HG03565 (cell line): ENCODE results near the gene RARB.
A peak's percentile ranks its signal among the peaks of the same experiment; 100 is the strongest.

ENCODE experiments used
- ATAC-seq: cut with Tn5 transposase; IDR thresholded peaks from one replicate; pipeline ENCODE4 v1.9.1; 2021; ENCODE audit warnings: mild to moderate bottlenecking, moderate library complexity; ENCODE audit not compliant: unreplicated experiment

The RARB gene

DNA sequence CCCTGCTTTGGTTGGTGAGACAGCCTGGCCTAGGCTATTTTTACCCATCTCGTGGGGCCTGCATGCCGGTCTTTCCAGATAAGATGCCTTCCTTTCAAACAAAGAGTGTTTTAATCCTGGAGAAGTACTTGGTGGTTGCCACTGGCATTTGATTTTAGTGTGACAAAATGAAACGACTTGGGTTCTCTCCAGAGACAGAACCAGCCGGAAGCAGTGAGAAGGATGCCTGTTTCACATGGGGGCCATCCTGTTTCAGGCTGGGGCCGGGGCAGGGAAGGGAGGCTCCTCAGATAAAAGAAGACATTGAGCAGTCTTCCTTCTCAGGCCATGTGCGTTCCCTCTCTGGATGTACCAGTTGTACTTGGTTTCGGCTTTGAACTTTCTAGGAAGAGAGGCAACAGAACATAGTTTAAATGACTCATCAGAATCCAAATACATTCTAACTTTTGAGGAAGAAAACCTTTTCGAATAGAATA, 161.8 kb downstream of the RARB start:
- no peak for ATAC-seq

DNA sequence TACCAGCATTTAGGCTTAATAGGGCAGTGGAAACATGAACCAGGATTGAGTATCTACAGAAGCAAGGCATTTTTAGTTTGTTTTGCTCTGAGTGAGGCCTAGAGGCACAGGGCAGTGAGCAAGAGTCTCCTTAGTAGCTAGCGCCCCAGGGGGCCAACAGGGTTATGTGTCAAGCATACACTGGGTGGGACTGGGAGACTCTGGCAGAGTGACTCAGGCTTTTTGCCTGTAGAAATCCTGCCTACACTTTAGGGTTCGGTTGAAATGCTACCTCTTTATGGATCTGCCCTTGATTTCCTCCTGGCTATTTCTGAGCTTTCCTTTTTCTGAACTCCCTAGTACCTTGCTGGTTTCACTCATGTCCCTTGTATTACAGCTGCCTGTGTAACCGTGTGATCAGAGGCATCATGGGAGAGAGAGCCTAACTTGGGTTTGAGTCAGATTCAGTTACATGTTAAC, 164.5 kb downstream of the RARB start:
- no peak for ATAC-seq

DNA sequence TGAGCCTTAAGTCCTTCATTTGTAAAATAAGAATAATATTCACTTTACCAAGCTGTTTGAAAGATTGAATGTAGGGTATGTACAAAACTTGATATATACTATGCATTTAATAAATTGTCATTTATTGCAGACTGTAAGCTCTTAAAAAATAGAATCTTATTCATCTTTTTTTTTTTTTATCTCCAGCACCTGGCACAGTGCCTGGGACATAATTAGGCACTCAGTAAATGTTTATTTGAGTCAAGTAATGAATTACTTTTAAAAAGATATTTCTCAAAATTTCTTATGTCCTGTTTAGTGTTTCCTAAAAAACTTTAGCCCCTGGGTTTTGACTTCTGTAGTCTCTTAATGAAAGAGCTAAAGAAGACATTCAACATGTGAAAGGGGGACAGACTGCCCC, 164.9 kb downstream of the RARB start:
- ATAC-seq = no peak

DNA sequence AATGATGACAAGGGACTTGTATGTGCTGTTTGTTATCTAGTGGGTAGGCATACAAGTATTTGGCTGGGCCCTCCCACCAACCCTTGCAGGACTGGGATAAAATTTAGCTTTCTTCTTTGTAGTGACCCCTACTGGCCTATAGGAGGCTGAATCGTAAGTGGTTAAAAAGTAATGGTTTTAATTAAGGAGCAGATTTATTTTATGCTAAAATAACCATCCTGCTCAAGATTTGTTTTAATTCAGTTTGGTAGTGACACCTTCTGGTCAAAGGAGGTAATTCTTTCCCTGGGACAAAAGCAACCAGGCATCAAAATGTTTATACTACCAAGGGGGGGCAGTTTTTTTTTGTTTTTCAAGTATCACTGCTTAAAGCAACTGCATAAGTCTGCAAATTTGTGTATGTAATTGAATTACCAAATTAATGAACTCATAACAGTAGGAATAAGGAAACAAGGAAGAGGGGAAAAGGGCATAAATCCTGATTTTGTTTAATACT, 166.0 kb downstream of the RARB start:
- peak; percentile 58 for ATAC-seq

DNA sequence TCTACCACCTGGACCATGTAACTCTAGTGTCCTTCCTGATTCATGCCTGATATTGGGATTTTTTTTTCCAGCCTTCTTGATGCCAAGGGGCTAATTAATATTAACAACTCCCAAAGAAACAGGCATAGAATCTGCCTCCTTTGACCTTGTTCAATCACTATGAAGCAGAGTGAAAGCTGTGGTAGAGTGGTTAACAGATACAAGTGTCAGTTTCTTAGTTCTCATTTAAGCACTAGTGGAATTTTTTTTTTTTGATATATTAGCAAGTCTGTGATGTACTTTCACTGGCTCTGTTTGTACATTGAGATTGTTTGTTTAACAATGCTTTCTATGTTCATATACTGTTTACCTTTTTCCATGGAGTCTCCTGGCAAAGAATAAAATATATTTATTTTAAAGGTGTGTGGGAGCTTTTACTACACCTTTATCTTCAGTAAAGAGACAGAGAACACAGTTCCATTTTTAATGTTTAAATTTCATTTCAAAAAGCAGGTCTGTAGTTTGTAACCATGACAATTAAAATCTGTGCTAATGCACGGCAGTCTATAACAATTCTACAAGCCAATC, 169.6 kb downstream of the RARB start:
- ATAC-seq = no peak

DNA sequence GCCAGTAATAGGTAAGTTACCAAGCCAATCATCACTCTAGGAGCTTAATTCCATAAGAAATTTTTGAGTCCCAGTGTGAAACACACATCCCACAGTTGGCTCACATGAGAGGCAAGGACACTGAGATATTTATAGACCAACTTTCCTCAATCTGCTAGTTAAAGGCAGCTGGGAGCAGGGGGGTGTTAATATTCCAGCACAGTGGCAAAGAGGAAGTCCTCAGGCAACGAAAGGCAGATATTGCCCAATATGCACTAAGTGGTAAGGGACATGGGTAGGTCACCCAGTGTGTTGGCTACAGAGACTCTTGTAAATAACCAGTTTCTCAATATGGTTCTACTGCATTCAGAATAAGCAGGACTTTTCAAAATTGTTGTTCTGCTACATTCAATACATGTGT, 175.6 kb downstream of the RARB start:
- no peak for ATAC-seq

DNA sequence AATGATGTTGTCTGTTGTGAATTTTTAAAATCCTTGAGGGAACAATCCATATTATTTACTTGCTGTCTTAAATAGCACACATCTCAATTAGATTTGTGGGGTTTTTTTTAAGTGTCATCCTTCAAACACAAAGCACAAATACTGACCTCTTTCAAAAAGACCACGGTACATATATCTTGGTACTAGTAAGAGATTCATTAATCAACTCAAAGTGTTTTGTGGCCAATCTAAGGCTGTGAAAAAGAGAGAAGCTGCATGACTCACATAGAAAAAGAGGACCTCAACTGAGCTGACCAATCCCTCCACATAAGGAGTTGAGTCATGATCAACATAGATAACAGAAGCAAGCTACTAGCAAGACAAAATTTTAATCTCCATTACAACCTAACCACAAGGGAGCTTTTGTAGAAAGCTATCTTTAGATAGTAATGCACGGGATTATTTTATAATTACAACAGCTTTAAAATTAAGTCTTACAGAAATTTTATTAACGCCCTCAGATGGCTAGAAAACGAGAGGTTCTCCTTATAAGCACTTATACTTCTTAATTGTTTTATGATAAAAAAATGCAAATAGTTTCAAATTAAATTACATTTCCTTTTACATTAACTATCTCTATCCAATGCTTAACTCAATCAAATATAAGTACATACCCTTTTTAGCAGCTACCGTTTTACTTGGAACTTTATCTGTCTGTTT, 176.2 kb downstream of the RARB start:
- ATAC-seq = no peak

DNA sequence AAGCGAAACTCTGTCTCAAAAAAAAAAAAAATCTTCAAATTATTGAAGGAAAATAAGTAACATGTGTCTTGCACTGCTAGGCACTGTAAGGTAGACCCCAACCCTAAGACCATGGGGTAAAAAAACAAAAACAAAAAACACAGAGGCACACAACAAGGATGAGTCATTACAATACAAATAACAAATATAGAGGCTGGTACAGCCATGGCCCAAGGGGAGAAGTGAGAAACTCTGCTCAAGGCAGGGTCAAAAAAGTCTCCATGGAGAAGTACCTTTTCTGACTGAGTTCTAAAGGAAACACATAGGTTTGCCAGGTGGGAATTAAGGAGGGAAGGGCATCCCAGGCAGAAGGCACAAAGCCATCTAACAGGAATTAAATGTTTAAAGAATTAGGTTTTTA, 182.1 kb downstream of the RARB start:
- peak; percentile 51 for ATAC-seq

DNA sequence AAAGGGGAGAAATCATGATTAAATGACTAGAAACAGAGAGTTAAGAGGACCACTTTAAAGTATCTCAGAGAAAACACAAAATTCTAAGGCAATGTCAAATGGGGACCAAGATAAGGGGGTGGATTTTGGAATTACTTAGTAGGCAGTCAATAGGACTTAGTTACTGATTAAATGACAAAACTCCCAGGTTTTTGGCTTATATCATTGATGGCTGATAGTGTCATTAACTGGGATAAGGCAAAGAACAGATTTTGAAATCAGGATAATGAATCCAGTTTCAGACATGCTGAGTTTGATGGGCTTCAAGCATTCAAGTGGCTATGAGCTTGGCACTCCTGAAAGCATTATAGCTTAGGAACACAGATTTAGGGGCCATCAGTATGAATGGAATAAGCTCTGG, 182.7 kb downstream of the RARB start:
- no peak for ATAC-seq

DNA sequence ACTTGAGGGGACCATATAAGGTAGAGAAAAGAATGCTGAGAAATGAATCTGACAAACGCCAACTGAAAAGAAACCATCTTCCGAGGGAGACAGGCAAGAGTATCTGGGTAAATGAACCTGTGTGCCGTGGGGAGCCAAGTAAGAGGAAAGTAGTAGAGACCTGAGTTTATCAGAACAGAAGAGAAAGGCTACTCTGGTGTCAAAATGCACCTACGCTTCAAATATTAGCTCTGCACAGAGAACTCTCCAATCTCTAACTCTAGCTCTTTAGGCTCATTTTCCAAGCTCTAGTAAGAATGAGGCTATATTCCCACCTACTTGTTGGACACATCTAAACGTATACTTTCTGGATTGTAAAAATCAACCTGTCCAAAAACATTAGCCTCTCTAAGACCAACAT, 183.1 kb downstream of the RARB start:
- ATAC-seq = no peak

DNA sequence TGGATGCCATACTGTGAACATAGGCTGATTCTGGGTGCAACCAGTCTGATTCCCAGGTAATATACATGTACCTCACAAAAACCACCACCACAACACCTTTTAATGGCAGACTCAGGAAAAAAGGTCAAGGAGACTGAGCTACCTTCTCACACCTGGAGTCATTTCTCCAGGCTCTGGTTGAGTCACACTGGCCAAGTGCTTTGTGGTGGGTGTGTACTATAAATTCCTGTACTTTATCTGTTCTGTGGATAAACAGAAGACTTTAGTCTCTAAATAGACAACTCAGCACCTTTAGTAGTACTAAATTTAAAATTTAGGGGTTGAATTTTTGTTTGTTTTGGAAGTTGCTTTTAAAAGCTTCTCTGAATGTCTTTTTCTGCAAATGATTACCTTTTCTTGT, 190.0 kb downstream of the RARB start:
- ATAC-seq = no peak

DNA sequence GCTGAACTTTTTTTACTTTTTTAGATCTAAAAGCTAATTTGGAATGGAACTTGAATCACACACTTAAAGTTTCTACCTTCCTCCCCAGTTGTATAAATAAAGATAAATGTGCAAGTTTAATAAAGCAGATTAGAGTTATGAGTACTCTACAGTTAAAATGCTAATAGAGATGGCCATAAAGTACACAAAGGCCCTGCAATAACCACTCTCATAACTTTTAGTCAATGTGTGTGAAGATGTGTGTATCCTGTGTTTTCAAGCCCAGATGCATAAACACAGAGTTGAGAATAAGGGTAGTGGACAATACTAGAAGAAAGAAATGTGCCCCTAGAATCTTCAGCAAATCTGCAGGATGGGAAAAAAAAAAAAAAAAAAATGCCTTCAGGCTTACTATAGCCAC, 191.3 kb downstream of the RARB start:
- ATAC-seq = no peak

DNA sequence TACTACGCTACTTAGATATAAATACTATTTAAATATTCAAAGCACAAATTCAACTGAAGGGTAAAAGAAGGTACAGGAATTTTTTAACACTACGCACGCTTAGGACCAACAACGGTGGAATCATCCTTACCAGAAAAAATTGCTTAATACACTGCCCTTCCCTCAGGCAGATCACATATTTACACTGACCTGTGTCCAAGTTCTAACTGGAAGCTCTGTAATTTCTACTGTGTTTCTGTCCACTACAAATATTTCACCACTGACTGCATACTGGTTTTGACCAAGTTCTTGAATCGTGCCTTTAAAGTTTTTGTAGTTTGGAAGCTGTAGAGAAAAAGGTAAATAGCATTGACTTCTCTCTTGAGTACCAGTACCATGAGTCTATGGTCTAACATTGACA, 192.4 kb downstream of the RARB start:
- no peak for ATAC-seq

DNA sequence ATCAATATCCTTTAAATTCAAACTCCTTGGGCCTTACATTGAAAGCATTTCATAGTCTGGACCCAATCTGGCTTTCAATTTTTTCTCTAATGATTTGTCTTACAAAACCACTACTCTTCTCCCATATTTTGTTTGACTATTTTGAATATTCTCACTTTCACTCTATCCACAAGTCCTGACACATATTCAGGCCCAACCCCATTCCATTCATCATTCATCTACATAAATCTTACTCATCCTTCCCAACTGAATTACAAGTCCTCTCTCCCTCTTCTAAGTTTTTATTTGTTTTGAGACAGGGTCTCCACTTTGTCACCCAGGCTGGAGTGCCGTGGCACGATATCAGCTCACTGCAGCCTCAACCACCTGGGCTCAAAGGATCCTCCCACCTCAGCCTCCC, 193.0 kb downstream of the RARB start:
- no peak for ATAC-seq

DNA sequence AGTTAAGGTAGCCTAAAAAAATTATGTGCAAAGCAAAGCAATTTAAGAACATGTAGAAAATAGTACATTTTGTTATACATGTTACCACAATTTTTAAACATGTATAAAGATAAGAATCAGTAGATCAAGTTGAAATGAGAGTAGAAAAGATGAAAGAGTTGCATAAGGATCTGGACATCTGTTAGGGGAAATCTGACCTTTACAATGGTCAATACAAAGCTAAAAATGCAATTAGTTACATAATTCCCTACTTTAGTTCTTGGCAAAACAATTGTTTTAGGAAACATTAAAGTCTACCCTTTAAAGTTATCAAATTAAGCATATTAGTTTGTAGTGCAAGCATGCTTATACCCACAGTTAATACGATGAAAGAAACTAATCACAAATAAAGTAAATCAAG, 203.9 kb downstream of the RARB start:
- no peak for ATAC-seq

DNA sequence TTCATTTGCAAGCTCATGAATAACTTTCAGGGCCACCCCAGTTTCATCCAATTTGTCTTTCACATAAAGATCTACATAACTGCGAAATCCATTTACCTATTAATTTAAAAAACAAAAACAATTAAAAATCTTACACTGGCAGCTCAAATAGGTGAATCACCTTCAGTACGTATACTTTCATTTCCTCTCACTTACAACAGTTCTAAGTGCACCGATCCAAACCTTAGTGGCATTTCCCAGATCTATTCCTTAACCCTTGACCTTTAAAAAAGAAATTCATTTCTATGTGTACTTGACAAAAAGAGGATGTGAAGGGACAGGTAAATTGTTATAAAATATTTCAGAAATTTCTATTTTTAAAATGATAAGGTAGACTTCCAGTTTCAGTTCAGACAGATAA, 205.9 kb downstream of the RARB start:
- ATAC-seq = no peak

DNA sequence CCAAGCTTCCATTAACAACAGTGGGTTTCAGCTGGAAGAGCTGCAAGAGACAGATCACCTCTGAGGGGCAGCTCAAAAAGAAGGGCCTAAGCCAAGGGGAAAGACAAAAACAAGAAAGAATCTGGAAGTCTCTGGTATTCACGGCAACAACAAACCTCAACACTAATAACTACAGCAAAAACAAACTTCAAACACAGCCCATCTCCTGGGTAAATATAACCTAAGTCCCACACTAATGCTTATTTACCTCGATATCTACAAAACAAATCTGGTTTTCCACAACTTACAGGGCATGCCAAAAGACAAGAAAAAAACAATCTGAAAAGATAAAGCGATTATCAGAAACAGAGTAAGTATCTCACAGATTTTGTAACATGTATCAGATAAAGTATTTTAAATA, 207.0 kb downstream of the RARB start:
- no peak for ATAC-seq
